ENCODE data around the gene CNPY3.
A peak's percentile ranks its signal among the peaks of the same experiment; 100 is the strongest.

DNA sequence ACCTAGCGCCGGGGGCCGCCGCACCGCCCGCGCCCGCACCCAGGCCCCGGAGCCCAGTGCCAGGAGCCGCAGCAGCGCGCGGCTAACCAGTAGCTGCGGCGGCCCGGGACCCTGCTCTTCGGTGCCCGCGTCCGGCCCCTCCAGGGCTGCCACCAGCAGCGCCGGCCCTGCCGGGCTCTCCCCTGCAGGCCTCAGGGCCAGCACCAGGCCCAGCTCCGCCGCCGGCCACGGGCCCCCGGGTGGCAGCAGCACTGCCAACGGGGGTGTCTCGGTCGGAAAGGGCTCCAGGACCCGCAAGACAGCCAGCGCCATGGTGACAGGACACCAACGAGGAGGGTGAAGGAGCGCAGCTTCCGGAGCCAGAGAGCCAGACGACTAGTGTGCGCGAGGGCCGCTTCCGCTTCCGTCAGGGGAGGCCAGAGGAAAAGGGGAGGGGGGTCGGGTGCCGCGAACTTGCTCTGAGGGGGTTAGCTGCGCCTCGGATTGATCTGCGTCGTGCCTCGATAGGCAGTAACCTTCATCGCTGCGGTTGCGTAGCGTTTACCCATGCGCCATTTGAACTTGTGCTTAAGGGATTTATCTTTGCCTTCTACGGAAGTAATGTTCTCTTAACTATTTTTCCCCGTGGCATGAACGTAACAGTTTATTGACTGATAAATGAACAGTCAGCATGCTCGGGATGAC lies 49.7 kb downstream of the CNPY3 start, which contains the start of gene PEX6:
- TF ChIP-seq, protein P1, sequence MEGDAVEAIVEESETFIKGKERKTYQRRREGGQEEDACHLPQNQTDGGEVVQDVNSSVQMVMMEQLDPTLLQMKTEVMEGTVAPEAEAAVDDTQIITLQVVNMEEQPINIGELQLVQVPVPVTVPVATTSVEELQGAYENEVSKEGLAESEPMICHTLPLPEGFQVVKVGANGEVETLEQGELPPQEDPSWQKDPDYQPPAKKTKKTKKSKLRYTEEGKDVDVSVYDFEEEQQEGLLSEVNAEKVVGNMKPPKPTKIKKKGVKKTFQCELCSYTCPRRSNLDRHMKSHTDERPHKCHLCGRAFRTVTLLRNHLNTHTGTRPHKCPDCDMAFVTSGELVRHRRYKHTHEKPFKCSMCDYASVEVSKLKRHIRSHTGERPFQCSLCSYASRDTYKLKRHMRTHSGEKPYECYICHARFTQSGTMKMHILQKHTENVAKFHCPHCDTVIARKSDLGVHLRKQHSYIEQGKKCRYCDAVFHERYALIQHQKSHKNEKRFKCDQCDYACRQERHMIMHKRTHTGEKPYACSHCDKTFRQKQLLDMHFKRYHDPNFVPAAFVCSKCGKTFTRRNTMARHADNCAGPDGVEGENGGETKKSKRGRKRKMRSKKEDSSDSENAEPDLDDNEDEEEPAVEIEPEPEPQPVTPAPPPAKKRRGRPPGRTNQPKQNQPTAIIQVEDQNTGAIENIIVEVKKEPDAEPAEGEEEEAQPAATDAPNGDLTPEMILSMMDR (IDR thresholded peaks at IDR 0.05): no peak
- TF ChIP-seq POLR2A (IDR thresholded peaks at IDR 0.05): peak; percentile 47 to 55

Data from adrenal gland (tissue), 5 donors.